H1 (cell line): ENCODE results near the gene GRID2. TPM values are rescaled to one million over a fixed set of nuclear protein-coding genes. Genes with fewer than 3 reads are reported as not detected.

Experiments used
- CTCF ChIA-PET: fragments of 300-600 bp; sonication (Branson Sonifier 250); formaldehyde crosslinking; loops from one replicate; lab custom pipeline; 2021; ENCODE audit not compliant: partially characterized antibody; lab: Charles Lee
- POLR2A ChIA-PET: fragments of 300-600 bp; sonication (Branson Sonifier 250); formaldehyde crosslinking; loops from one replicate; lab custom pipeline; 2021; ENCODE audit warnings: inconsistent platforms; ENCODE audit not compliant: partially characterized antibody; lab: Charles Lee
- DNase-seq, 2 experiments: peaks; one replicate each; pipeline versions ENCODE4 v3.0.0 to v3.0.0-alpha.2; 2010 to 2022; ENCODE audit warnings: low spot score in 2 of 2, low read depth in 1 of 2, mixed read lengths in 1 of 2
- FAIRE-seq: peaks from 2 replicates; lab custom pipeline; 2011; peaks lifted over from hg19 to GRCh38; lab: Jason Lieb, UNC
- H2AFZ ChIP-seq: 2 replicates; pipeline ENCODE4 v1.8.1; 2012; ENCODE audit warnings: low read length, inconsistent platforms
- H2AK5ac ChIP-seq: 2 replicates; pipeline ENCODE4 v1.6.1; 2013; ENCODE audit warnings: low read depth, low read length
- H2BK120ac ChIP-seq: replicated peaks from 2 replicates; pipeline ENCODE3; 2013; ENCODE audit warnings: low read depth, low read length, inconsistent platforms
- H2BK12ac ChIP-seq: 2 replicates; pipeline ENCODE4 v1.6.1; 2013; ENCODE audit warnings: low read depth, low read length
- H2BK15ac ChIP-seq: 2 replicates; pipeline ENCODE4 v1.6.1; 2013; ENCODE audit warnings: low read length
- H2BK20ac ChIP-seq: 2 replicates; pipeline ENCODE4 v1.6.1; 2013; ENCODE audit warnings: low read length
- H2BK5ac ChIP-seq: 2 replicates; pipeline ENCODE4 v1.6.1; 2013; ENCODE audit warnings: low read depth, low read length
- H3K14ac ChIP-seq: 2 replicates; pipeline ENCODE4 v1.6.1; 2013; ENCODE audit warnings: inconsistent platforms; ENCODE audit not compliant: insufficient read length
- H3K18ac ChIP-seq: 2 replicates; pipeline ENCODE4 v1.6.1; 2013; ENCODE audit warnings: low read length; ENCODE audit errors: extremely low read depth
- H3K23ac ChIP-seq: 2 replicates; pipeline ENCODE4 v1.6.1; 2013; ENCODE audit warnings: inconsistent platforms; ENCODE audit not compliant: insufficient read length
- H3K23me2 ChIP-seq: 2 replicates; pipeline ENCODE4 v1.6.1; 2013; ENCODE audit warnings: low read depth, low read length
- H3K27ac ChIP-seq: 2 replicates; pipeline ENCODE4 v1.6.1; 2011; ENCODE audit warnings: low read depth, low read length, inconsistent platforms
- H3K27me3 ChIP-seq, 4 experiments: replicated peaks in 1 of 4; 1 replicate in 1 of 4; 2 replicates in 3 of 4; pipeline versions ENCODE4 v1.6.1 to v1.8.1; 2011 to 2013; ENCODE audit warnings: low read length in 3 of 4, mild to moderate bottlenecking in 3 of 4, inconsistent platforms in 2 of 4, mixed read lengths in 2 of 4, moderate library complexity in 1 of 4; ENCODE audit not compliant: control insufficient read depth in 3 of 4, insufficient read depth in 3 of 4; ENCODE audit errors: extremely low read depth in 1 of 4
- H3K36me3 ChIP-seq, 4 experiments: 2 replicates each; pipeline versions ENCODE4 v1.6.1 to v1.8.1; 2011 to 2013; ENCODE audit warnings: mild to moderate bottlenecking in 4 of 4, low read length in 3 of 4, moderate library complexity in 2 of 4, control low read depth in 1 of 4, inconsistent platforms in 1 of 4; ENCODE audit not compliant: insufficient read depth in 4 of 4, control insufficient read depth in 2 of 4
- H3K4ac ChIP-seq: replicated peaks from 2 replicates; pipeline ENCODE3; 2013; ENCODE audit warnings: low read length, low read depth, mixed read lengths, inconsistent platforms; ENCODE audit not compliant: insufficient read length
- H3K4me1 ChIP-seq, 4 experiments: replicated peaks in 1 of 4; 1 replicate in 1 of 4; 2 replicates in 3 of 4; pipeline versions ENCODE4 v1.6.1 to v1.8.1; 2011 to 2013; ENCODE audit warnings: low read length in 3 of 4, inconsistent platforms in 2 of 4, mixed read lengths in 1 of 4; ENCODE audit not compliant: insufficient read depth in 4 of 4, control insufficient read depth in 3 of 4
- H3K4me2 ChIP-seq, 2 experiments: 2 replicates each; pipeline versions ENCODE4 v1.6.1 to v1.8.1; 2011 to 2013; ENCODE audit warnings: low read depth in 2 of 2, low read length in 2 of 2, control low read depth in 1 of 2, inconsistent platforms in 1 of 2, mild to moderate bottlenecking in 1 of 2; ENCODE audit not compliant: insufficient read depth in 1 of 2
- H3K4me3 ChIP-seq, 4 experiments: fragments of 200-600, 300-600 bp in 1 of 4; sonication (generic), shearing (Covaris generic), sonication (Bioruptor Twin) in 1 of 4; 2 replicates each; pipeline versions ENCODE4 v1.5.1 to v1.8.1; 2011 to 2016; ENCODE audit warnings: low read length in 4 of 4, low read depth in 3 of 4, control low read depth in 2 of 4, inconsistent platforms in 2 of 4, mild to moderate bottlenecking in 2 of 4, mixed read lengths in 1 of 4, moderate library complexity in 1 of 4; ENCODE audit not compliant: insufficient read depth in 2 of 4; ENCODE audit errors: extremely low read depth in 1 of 4
- H3K56ac ChIP-seq: replicated peaks from 2 replicates; pipeline ENCODE3; 2013; ENCODE audit warnings: low read depth, mild to moderate bottlenecking, mixed read lengths, low read length, inconsistent platforms; ENCODE audit not compliant: insufficient read length
- H3K79me1 ChIP-seq: 2 replicates; pipeline ENCODE4 v1.6.1; 2013; ENCODE audit warnings: low read depth, low read length, control low read depth
- H3K79me2 ChIP-seq, 2 experiments: 2 replicates each; pipeline versions ENCODE4 v1.6.1 to v1.8.1; 2012 to 2013; ENCODE audit warnings: low read length in 2 of 2, mild to moderate bottlenecking in 2 of 2, inconsistent platforms in 1 of 2; ENCODE audit not compliant: insufficient read depth in 2 of 2, control insufficient read depth in 1 of 2
- H3K9ac ChIP-seq, 4 experiments: replicated peaks in 1 of 4; 1 replicate in 1 of 4; 2 replicates in 3 of 4; pipeline versions ENCODE4 v1.6.1 to v1.8.1; 2011 to 2013; ENCODE audit warnings: low read depth in 3 of 4, low read length in 3 of 4, control low read depth in 2 of 4, mild to moderate bottlenecking in 2 of 4, moderate library complexity in 2 of 4, inconsistent platforms in 1 of 4; ENCODE audit errors: extremely low read depth in 1 of 4
- H3K9me3 ChIP-seq, 2 experiments: 2 replicates each; pipeline versions ENCODE4 v1.6.1 to v1.8.1; 2012 to 2013; ENCODE audit warnings: mild to moderate bottlenecking in 2 of 2, moderate library complexity in 2 of 2, control low read depth in 1 of 2, inconsistent platforms in 1 of 2, low read depth in 1 of 2, low read length in 1 of 2, mixed read lengths in 1 of 2; ENCODE audit not compliant: insufficient read depth in 2 of 2
- H4K20me1 ChIP-seq, 2 experiments: replicated peaks in 1 of 2; 2 replicates each; pipeline versions ENCODE3 to v1.8.1; 2011 to 2013; ENCODE audit warnings: inconsistent platforms in 2 of 2, low read length in 2 of 2, mild to moderate bottlenecking in 1 of 2; ENCODE audit not compliant: insufficient read depth in 2 of 2, control insufficient read depth in 1 of 2
- H4K5ac ChIP-seq: 2 replicates; pipeline ENCODE4 v1.6.1; 2013; ENCODE audit warnings: low read length, low read depth, mixed read lengths, inconsistent platforms; ENCODE audit not compliant: insufficient read length
- H4K8ac ChIP-seq: 2 replicates; pipeline ENCODE4 v1.8.0; 2013; ENCODE audit warnings: mild to moderate bottlenecking, moderate library complexity, low read length, inconsistent platforms; ENCODE audit not compliant: insufficient read depth; ENCODE audit errors: extremely low read depth
- H4K91ac ChIP-seq: replicated peaks from 2 replicates; pipeline ENCODE3; 2013; ENCODE audit warnings: low read length, mixed read lengths, inconsistent platforms; ENCODE audit not compliant: insufficient read length
- KDM1A ChIP-seq: fragments of 200-600, 300-600 bp; sonication (generic); IDR thresholded peaks from 2 replicates; pipeline ENCODE4 v1.7.1; 2016; ENCODE audit warnings: mild to moderate bottlenecking, low read length, borderline replicate concordance
- PHF8 ChIP-seq: fragments of 200-600 bp; sonication (generic); conservative IDR thresholded peaks from 2 replicates; pipeline ENCODE4 v1.7.1; 2012; ENCODE audit warnings: low read depth, mild to moderate bottlenecking, inconsistent platforms, low read length, moderate library complexity
- SAP30 ChIP-seq: fragments of 300-600 bp; sonication (generic); IDR thresholded peaks from 2 replicates; pipeline ENCODE4 v1.7.1; 2012; ENCODE audit warnings: low read length, moderate library complexity, mild to moderate bottlenecking, inconsistent platforms; ENCODE audit not compliant: insufficient read depth, insufficient replicate concordance
- WGBS, 2 experiments: shearing (Covaris generic) in 1 of 2; methylation state at CpG; one replicate each; pipeline versions ENCODE4 v1.1.6 to v1.1.7; 2013 to 2015; ENCODE audit warnings: low lambda C conversion rate in 2 of 2, mixed read lengths in 2 of 2, inconsistent platforms in 1 of 2, low coverage in 1 of 2, missing lambda C conversion rate in 1 of 2; ENCODE audit not compliant: insufficient replicate concordance in 2 of 2, insufficient coverage in 1 of 2, insufficient read length in 1 of 2; ENCODE audit errors: extremely low coverage in 1 of 2, missing lambda C conversion rate in 1 of 2; 5-methylcytosine and 5-hydroxymethylcytosine counted together
- polyA plus RNA-seq, 7 experiments: library from polyadenylated mRNA; depleted of rRNA in 3 of 7; stranded (reverse) in 5 of 7; unstranded in 2 of 7; fragments of >200 nt in 5 of 7; fragments of 200-250 nt in 2 of 7; gene quantifications; 1 replicate in 5 of 7; 2 replicates in 1 of 7; 4 replicates in 1 of 7; pipeline versions ENCODE4 v1.2.1 to v1.2.3, GENCODE V29; 2011 to 2013; ENCODE audit warnings: missing spikeins in 2 of 7, mixed read lengths in 2 of 7
- total RNA-seq: library from RNA; stranded (reverse); fragmentation: NEBNext Ultra II Directional; extraction: Animal tissue kit (Norgen Biotek cat#: 25700); gene quantifications from 2 replicates; pipeline ENCODE4 v1.2.1, GENCODE V29; 2021
- TF ChIP-seq, protein P1 (sequence below): IDR thresholded peaks from 2 replicates; pipeline ENCODE4 v1.6.1; 2011; ENCODE audit warnings: low read depth, mild to moderate bottlenecking, low read length; ENCODE audit not compliant: insufficient read depth

The GRID2 gene
- total and polyA plus RNA-seq, 2 of the 8 experiments (the other 6 are each of a cell fraction or from before 2014, with no cell fraction given) = 31.1 to 81.9 TPM

GRCh38 chr4:92580816-92581215, 277.1 kb downstream of the GRID2 start:
- no peak overlapping the region for H3K4me2 ChIP-seq
- H4K20me1 ChIP-seq = peaks cover 1 to 6% of the 10 kb centered on the region in 2 experiments
- H3K27ac ChIP-seq = no peak overlapping the region
- H3K14ac ChIP-seq = no peak overlapping the region
- no peaks in the 10 kb centered on the region for H3K36me3 ChIP-seq
- H3K9ac ChIP-seq = no peak overlapping the region
- H4K5ac ChIP-seq = no peak overlapping the region
- no peak overlapping the region for H3K18ac ChIP-seq
- no peak overlapping the region for H2BK5ac ChIP-seq
- DNase-seq (no peak), FAIRE-seq (no peak)
- H3K4me1 ChIP-seq = peaks cover 0 to 5% (median under 1%) of the 10 kb centered on the region in 4 experiments; a peak in 3 of 7 replicates
- H3K23me2 ChIP-seq = no peaks in the 10 kb centered on the region
- H3K27me3 ChIP-seq = no peaks in the 10 kb centered on the region
- POLR2A ChIA-PET = no interaction called here
- no peak overlapping the region for H2AK5ac ChIP-seq
- H3K4ac ChIP-seq = no peak overlapping the region
- CTCF ChIA-PET = no interaction called here
- H2BK20ac ChIP-seq = no peak overlapping the region
- H2BK15ac ChIP-seq = no peak overlapping the region
- H2AFZ ChIP-seq = no peak overlapping the region
- H3K79me2 ChIP-seq = peaks cover 8 to 95% of the 10 kb centered on the region in 2 experiments
- no peaks in the 10 kb centered on the region for H3K9me3 ChIP-seq
- H2BK120ac ChIP-seq = no peak overlapping the region
- no peak overlapping the region for H4K8ac ChIP-seq
- H3K56ac ChIP-seq = no peak overlapping the region
- no peak overlapping the region for H3K4me3 ChIP-seq
- TF ChIP-seq SAP30 (no peak), KDM1A (no peak), PHF8 (no peak)
- TF ChIP-seq, protein P1, sequence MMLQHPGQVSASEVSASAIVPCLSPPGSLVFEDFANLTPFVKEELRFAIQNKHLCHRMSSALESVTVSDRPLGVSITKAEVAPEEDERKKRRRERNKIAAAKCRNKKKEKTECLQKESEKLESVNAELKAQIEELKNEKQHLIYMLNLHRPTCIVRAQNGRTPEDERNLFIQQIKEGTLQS = no peak
- TF ChIP-seq, all 59 proteins: peak for 0
- Histone ChIP-seq H3K79me1 (peaks cover 4% of the 10 kb centered on the region; the same call in 1 of the 2 replicates), H3K23ac (no peak overlapping the region), H4K91ac (no peak overlapping the region), H2BK12ac (no peak overlapping the region)
- 85% methylated on average over 1 of the region's 1 CpG; no CpG with 5 or more reads in 1 of the 2 experiments for WGBS, 2 experiments
